ENCODE data around the gene PSMG4.

PSMG4 gene

GRCh38 chr6:3290931-3291211, 32.1 kb downstream of the PSMG4 start:
- TF ChIP-seq GATA2 (IDR thresholded peaks at IDR 0.05; ENCODE audit: low read depth, low read length) (no peak), GATA3 (IDR thresholded peaks at IDR 0.05; ENCODE audit: low read depth, low read length) (no peak)

GRCh38 chr6:3291346-3291745, 32.6 kb downstream of the PSMG4 start:
- no peak for TF ChIP-seq GATA3 (IDR thresholded peaks at IDR 0.05; ENCODE audit: low read depth, low read length)
- no peak for TF ChIP-seq GATA2 (IDR thresholded peaks at IDR 0.05; ENCODE audit: low read depth, low read length)

- TF ChIP-seq GATA2 (IDR thresholded peaks at IDR 0.05; ENCODE audit: low read depth, low read length) = no peak
Observed at GRCh38 chr6:3291987-3292386, 33.2 kb downstream of the PSMG4 start.

- TF ChIP-seq GATA3 (IDR thresholded peaks at IDR 0.05; ENCODE audit: low read depth, low read length) = no peak
- no peak for TF ChIP-seq GATA2 (IDR thresholded peaks at IDR 0.05; ENCODE audit: low read depth, low read length)
Observed at GRCh38 chr6:3292431-3293197, 33.9 kb downstream of the PSMG4 start.

- TF ChIP-seq GATA3 (IDR thresholded peaks at IDR 0.05; ENCODE audit: low read depth, low read length) (no peak), GATA2 (IDR thresholded peaks at IDR 0.05; ENCODE audit: low read depth, low read length) (no peak)
Observed at GRCh38 chr6:3293271-3294155, 34.8 kb downstream of the PSMG4 start.

GRCh38 chr6:3294396-3294795, 35.6 kb downstream of the PSMG4 start:
- no peak for TF ChIP-seq GATA2 (IDR thresholded peaks at IDR 0.05; ENCODE audit: low read depth, low read length)
- TF ChIP-seq GATA3 (IDR thresholded peaks at IDR 0.05; ENCODE audit: low read depth, low read length) = no peak

GRCh38 chr6:3294921-3295871, 36.4 kb downstream of the PSMG4 start:
- TF ChIP-seq GATA2 (IDR thresholded peaks at IDR 0.05; ENCODE audit: low read depth, low read length) (no peak), GATA3 (IDR thresholded peaks at IDR 0.05; ENCODE audit: low read depth, low read length) (no peak)

- TF ChIP-seq GATA2 (IDR thresholded peaks at IDR 0.05; ENCODE audit: low read depth, low read length) (no peak), GATA3 (IDR thresholded peaks at IDR 0.05; ENCODE audit: low read depth, low read length) (no peak)
Observed at GRCh38 chr6:3296078-3296477, 37.3 kb downstream of the PSMG4 start.

- no peak for TF ChIP-seq GATA2 (IDR thresholded peaks at IDR 0.05; ENCODE audit: low read depth, low read length)
Observed at GRCh38 chr6:3296537-3296936, 37.8 kb downstream of the PSMG4 start.

GRCh38 chr6:3297006-3297405, 38.3 kb downstream of the PSMG4 start:
- TF ChIP-seq GATA3 (IDR thresholded peaks at IDR 0.05; ENCODE audit: low read depth, low read length) (no peak), GATA2 (IDR thresholded peaks at IDR 0.05; ENCODE audit: low read depth, low read length) (no peak)

- TF ChIP-seq GATA2 (IDR thresholded peaks at IDR 0.05; ENCODE audit: low read depth, low read length) = no peak
- no peak for TF ChIP-seq GATA3 (IDR thresholded peaks at IDR 0.05; ENCODE audit: low read depth, low read length)
Observed at GRCh38 chr6:3297909-3298308, 39.2 kb downstream of the PSMG4 start.

- TF ChIP-seq GATA3 (IDR thresholded peaks at IDR 0.05; ENCODE audit: low read depth, low read length) (no peak), GATA2 (IDR thresholded peaks at IDR 0.05; ENCODE audit: low read depth, low read length) (no peak)
Observed at GRCh38 chr6:3299221-3299620, 40.5 kb downstream of the PSMG4 start.

GRCh38 chr6:3301506-3301905, 42.8 kb downstream of the PSMG4 start:
- TF ChIP-seq GATA2 (IDR thresholded peaks at IDR 0.05; ENCODE audit: low read depth, low read length) (no peak), GATA3 (IDR thresholded peaks at IDR 0.05; ENCODE audit: low read depth, low read length) (no peak)

GRCh38 chr6:3303795-3304411, 45.2 kb downstream of the PSMG4 start:
- no peak for TF ChIP-seq GATA3 (IDR thresholded peaks at IDR 0.05; ENCODE audit: low read depth, low read length)
- no peak for TF ChIP-seq GATA2 (IDR thresholded peaks at IDR 0.05; ENCODE audit: low read depth, low read length)

Measured in SH-SY5Y (cell line).